K562 (cell line): ENCODE data around the gene UBAC2. TPM values are rescaled to one million over a fixed set of nuclear protein-coding genes. Genes with fewer than 3 reads are reported as not detected.

Source experiments
- FUS ChIP-seq: fragments of 200-400 bp; formaldehyde crosslinking; optimal IDR thresholded peaks from 2 replicates; pipeline ENCODE3; 2017; ENCODE audit warnings: low read depth, low read length
- KAT2B ChIP-seq: IDR thresholded peaks from one replicate; pipeline ENCODE4 v1.6.1; 2012; ENCODE audit warnings: low read depth, mild to moderate bottlenecking, control low read depth, inconsistent platforms, low read length, moderate library complexity
- MCM5 ChIP-seq: fragments of 450-650 bp; IDR thresholded peaks from 2 replicates; pipeline ENCODE4 v1.6.1; 2016; ENCODE audit warnings: low read depth
- MYBL2 ChIP-seq, 2 experiments: fragments of 450-650 bp in 1 of 2; sonication (generic) in 1 of 2; formaldehyde crosslinking in 1 of 2; IDR thresholded peaks; 2 replicates each; pipeline versions ENCODE4 v1.6.1 to v1.8.1; 2017 to 2022; ENCODE audit warnings: borderline replicate concordance in 1 of 2, inconsistent platforms in 1 of 2, low read depth in 1 of 2, mild to moderate bottlenecking in 1 of 2, missing genetic modification reagents in 1 of 2, moderate library complexity in 1 of 2
- PHB2 ChIP-seq: fragments of 450-650 bp; IDR thresholded peaks from 2 replicates; pipeline ENCODE4 v1.6.1; 2017; ENCODE audit warnings: low read depth
- POLR2B ChIP-seq: fragments of 450-650 bp; IDR thresholded peaks from 2 replicates; pipeline ENCODE4 v1.6.1; 2018; ENCODE audit warnings: low read depth; ENCODE audit not compliant: partially characterized antibody
- RBM15 ChIP-seq: fragments of 200-400 bp; formaldehyde crosslinking; IDR thresholded peaks from 2 replicates; pipeline ENCODE4 v1.6.1; 2018; ENCODE audit warnings: mild to moderate bottlenecking, low read length, moderate library complexity; ENCODE audit not compliant: insufficient read depth
- SIN3B ChIP-seq: fragments of 450-650 bp; IDR thresholded peaks from 2 replicates; pipeline ENCODE4 v1.6.1; 2017; ENCODE audit warnings: low read depth, mild to moderate bottlenecking, moderate library complexity
- STAT5B ChIP-seq: fragments of 250-450 bp; sonication (Bioruptor Pico); IDR thresholded peaks from 2 replicates; pipeline ENCODE4 v1.8.0; 2021; ENCODE audit warnings: mild to moderate bottlenecking, inconsistent platforms
- TEAD2 ChIP-seq: fragments of 450-650 bp; IDR thresholded peaks from 2 replicates; pipeline ENCODE4 v1.6.1; 2016; ENCODE audit warnings: missing genetic modification characterization, control low read depth, missing compliant biosample characterization
- TFAP4 ChIP-seq: sonication (generic); formaldehyde crosslinking; IDR thresholded peaks from 2 replicates; pipeline ENCODE4 v1.8.0; 2022; ENCODE audit warnings: missing genetic modification reagents, mild to moderate bottlenecking, moderate library complexity, borderline replicate concordance
- TSC22D4 ChIP-seq: fragments of 450-650 bp; IDR thresholded peaks from 2 replicates; pipeline ENCODE4 v1.6.1; 2016; ENCODE audit warnings: missing genetic modification characterization, missing biosample characterization, control low read depth
- ZBTB40 ChIP-seq, 2 experiments: fragments of 450-650 bp in 1 of 2; sonication (generic) in 1 of 2; formaldehyde crosslinking in 1 of 2; IDR thresholded peaks; 2 replicates each; pipeline versions ENCODE4 v1.7.1 to v1.9.0; 2016 to 2022; ENCODE audit warnings: inconsistent platforms in 1 of 2, mild to moderate bottlenecking in 1 of 2, missing genetic modification reagents in 1 of 2
- ZNF444 ChIP-seq: fragments of 250-450 bp; sonication (Bioruptor Pico); IDR thresholded peaks from 2 replicates; pipeline ENCODE4 v1.4.0; 2020; ENCODE audit warnings: mild to moderate bottlenecking, moderate library complexity
- ZNF518B ChIP-seq: fragments of 250-450 bp; sonication (Bioruptor Pico); IDR thresholded peaks from 2 replicates; pipeline ENCODE4 v1.5.0; 2021; ENCODE audit warnings: mild to moderate bottlenecking, moderate library complexity
- polyA plus RNA-seq, 8 experiments: library from polyadenylated mRNA; depleted of rRNA in 4 of 8; stranded (reverse) in 5 of 8; unstranded in 3 of 8; fragments of >200 nt; fragmentation: Nextera tagmentation in 2 of 8; fragmentation: Illumina TruSeq in 1 of 8; extraction: Ambion mirVana in 2 of 8; extraction: Trizol in 1 of 8; gene quantifications; 2 replicates each; pipeline versions ENCODE4 v1.2.1 to v1.2.3, GENCODE V29; 2011 to 2014; ENCODE audit warnings: inconsistent platforms in 1 of 8, missing spikeins in 1 of 8
- total RNA-seq, 7 experiments: library from RNA; depleted of rRNA in 6 of 7; stranded (reverse); fragments of >200 nt in 6 of 7; fragmentation: Illumina TruSeq in 2 of 7; extraction: Trizol in 2 of 7; gene quantifications; 2 replicates each; pipeline versions ENCODE4 v1.2.1 to v1.2.3, GENCODE V29; 2011 to 2021; ENCODE audit warnings: low replicate concordance in 1 of 7

The UBAC2 gene
- total and polyA plus RNA-seq, 9 of the 15 experiments (the other 6 are each of a cell fraction or from before 2014, with no cell fraction given) = 6.0 to 84.1 (median 32.3) TPM

GRCh38 chr13:99151516-99151915, 49.1 kb upstream of the UBAC2 start (continued):
- TF ChIP-seq FUS (no peak), ZNF444 (CRISPR knock-in tag) (no peak), TFAP4 (CRISPR knock-in tag) (no peak), RBM15 (no peak), SIN3B (no peak), STAT5B (CRISPR knock-in tag) (no peak), KAT2B (no peak), ZBTB40 (IDR thresholded peaks at IDR 0.05) (no peak), ZBTB40 (CRISPR knock-in tag; IDR thresholded peaks at IDR 0.05) (no peak), POLR2B (no peak), TSC22D4 (tag) (no peak), PHB2 (no peak), MCM5 (no peak), MYBL2 (IDR thresholded peaks at IDR 0.05; ENCODE audit: low read depth) (no peak), MYBL2 (CRISPR knock-in tag; IDR thresholded peaks at IDR 0.05; ENCODE audit: borderline replicate concordance) (no peak), ZNF518B (CRISPR knock-in tag) (no peak), TEAD2 (tag) (no peak)
